Measurements from ENCODE around the gene METTL27. TPM values are rescaled to one million over a fixed set of nuclear protein-coding genes. Genes with fewer than 3 reads are reported as not detected.

The METTL27 gene
- total RNA-seq, 1 donor from 2014 or later, result 2.6 TPM

Other genes starting within 250 kb of the METTL27 start
- not detected in 2 replicates for gene MLXIPL, start 218.0 kb downstream of the METTL27 start, total RNA-seq
- 0.14 TPM in 1 of 2 replicates, not detected in the other for gene VPS37D, start 174.7 kb downstream of the METTL27 start, total RNA-seq
- gene DNAJC30, start 159.1 kb downstream of the METTL27 start, total RNA-seq, result 7.5 and 8.5 TPM in 2 replicates
- gene BUD23, start 158.9 kb downstream of the METTL27 start, total RNA-seq, result 64.3 and 66.8 TPM in 2 replicates
- 8.7 and 10.0 TPM in 2 replicates for gene STX1A, start 122.8 kb downstream of the METTL27 start, total RNA-seq
- gene ABHD11, start 103.7 kb downstream of the METTL27 start, total RNA-seq, result 15.5 and 17.9 TPM in 2 replicates
- not detected in 2 replicates for gene CLDN3, start 72.2 kb downstream of the METTL27 start, total RNA-seq
- gene CLDN4, start 11.5 kb downstream of the METTL27 start, total RNA-seq, result not detected in 2 replicates
- not detected in 2 replicates for gene TMEM270, start 18.6 kb upstream of the METTL27 start, total RNA-seq
- not detected in 2 replicates for gene ELN, start 185.7 kb upstream of the METTL27 start, total RNA-seq
- 19.5 and 24.9 TPM in 2 replicates for gene LIMK1, start 241.3 kb upstream of the METTL27 start, total RNA-seq